Midbrain (tissue), 1 donor: ENCODE data around the gene TMEM30A.
A peak's percentile ranks its signal among the peaks of the same experiment; 100 is the strongest.

Source experiments
- DNase-seq: peaks from one replicate; lab custom pipeline; 2025; lab: John Stamatoyannopoulos, UW

The TMEM30A gene

GRCh38 chr6:75284632-75285282 is at the start of gene TMEM30A:
TMEM30A (minus strand) TSS chr6:75284792; CDS start chr6:75284638, 154 bp downstream.
- peak; percentile 99 for DNase-seq

GRCh38 chr6:75333676-75334200 is 49.1 kb upstream of the TMEM30A start:
- DNase-seq, result no peak

- DNase-seq, result no peak
Observed at GRCh38 chr6:75331151-75331550, 46.6 kb upstream of the TMEM30A start.

- no peak for DNase-seq
Observed at GRCh38 chr6:75329703-75330102, 45.1 kb upstream of the TMEM30A start.

GRCh38 chr6:75327807-75328206 is 43.2 kb upstream of the TMEM30A start:
- no peak for DNase-seq

- no peak for DNase-seq
Observed at GRCh38 chr6:75326557-75327258, 42.1 kb upstream of the TMEM30A start.

GRCh38 chr6:75318900-75319299 is 34.3 kb upstream of the TMEM30A start:
- no peak for DNase-seq

- no peak for DNase-seq
Observed at GRCh38 chr6:75317503-75318206, 33.1 kb upstream of the TMEM30A start.

GRCh38 chr6:75315978-75316377 is 31.4 kb upstream of the TMEM30A start:
- no peak for DNase-seq

- no peak for DNase-seq
Observed at GRCh38 chr6:75308250-75308988, 23.8 kb upstream of the TMEM30A start.

- no peak for DNase-seq
Observed at GRCh38 chr6:75307364-75308004, 22.9 kb upstream of the TMEM30A start.

GRCh38 chr6:75306064-75306463 is 21.5 kb upstream of the TMEM30A start:
- no peak for DNase-seq

GRCh38 chr6:75305573-75305972 is 21.0 kb upstream of the TMEM30A start:
- no peak for DNase-seq

GRCh38 chr6:75302280-75302679 is 17.7 kb upstream of the TMEM30A start:
- no peak for DNase-seq

GRCh38 chr6:75301537-75301936 is 16.9 kb upstream of the TMEM30A start:
- DNase-seq, result no peak

GRCh38 chr6:75301088-75301487 is 16.5 kb upstream of the TMEM30A start:
- no peak for DNase-seq

- DNase-seq, result no peak
Observed at GRCh38 chr6:75300531-75300855, 15.9 kb upstream of the TMEM30A start.

- no peak for DNase-seq
Observed at GRCh38 chr6:75299801-75300530, 15.4 kb upstream of the TMEM30A start.

- DNase-seq, result peak; percentile 77
Observed at GRCh38 chr6:75296811-75297779, 12.5 kb upstream of the TMEM30A start.

- DNase-seq, result no peak
Observed at GRCh38 chr6:75292555-75292954, 8.0 kb upstream of the TMEM30A start.
